Stimulated activated memory B cell treated with anti-CD40 and anti-IgM and Interleukin-4, amounts not matched to agents 10 μg/mL and 1 μg/mL and 100 μg/mL, for 72 hours (primary cell): ENCODE measurements around the gene DIPK1B.
A peak's percentile ranks its signal among the peaks of the same experiment; 100 is the strongest.
"Not testable (repeated sequence)": the region's sequence is repeated elsewhere in the genome, so short reads cannot be mapped to it uniquely, and the experiment has no call there.

Source experiments
- ATAC-seq: fragments of 150-1000 bp; cut with Tn5 transposase; 2 replicates; pipeline ENCODE4 v1.10.0; 2021
- H3K27ac Mint-ChIP-seq: one replicate; pipeline ENCODE4 v1.8.0; 2022; ENCODE audit warnings: mild to moderate bottlenecking, mixed read lengths
- H3K27me3 Mint-ChIP-seq: one replicate; pipeline ENCODE4 v1.8.0; 2022; ENCODE audit warnings: mixed read lengths
- H3K36me3 Mint-ChIP-seq: one replicate; pipeline ENCODE4 v1.8.0; 2022; ENCODE audit warnings: mixed read lengths
- H3K4me1 Mint-ChIP-seq: one replicate; pipeline ENCODE4 v1.8.0; 2022; ENCODE audit warnings: mixed read lengths
- H3K4me3 Mint-ChIP-seq: one replicate; pipeline ENCODE4 v1.8.0; 2022; ENCODE audit warnings: mild to moderate bottlenecking, moderate library complexity, mixed read lengths
- H3K9me3 Mint-ChIP-seq: one replicate; pipeline ENCODE4 v1.8.0; 2022; ENCODE audit warnings: mixed read lengths

Gene DIPK1B

GRCh38 chr9:136697821-136698526 lies 14.4 kb upstream of the DIPK1B start:
- Mint-ChIP-seq H3K9me3 (no peaks in the 10 kb centered on the region), H3K4me3 (no peak overlapping the region), H3K27ac (no peak overlapping the region), H3K27me3 (peaks cover 72% of the 10 kb centered on the region), H3K4me1 (peaks cover 34% of the 10 kb centered on the region), H3K36me3 (no peaks in the 10 kb centered on the region)
- no peak for ATAC-seq

DNA sequence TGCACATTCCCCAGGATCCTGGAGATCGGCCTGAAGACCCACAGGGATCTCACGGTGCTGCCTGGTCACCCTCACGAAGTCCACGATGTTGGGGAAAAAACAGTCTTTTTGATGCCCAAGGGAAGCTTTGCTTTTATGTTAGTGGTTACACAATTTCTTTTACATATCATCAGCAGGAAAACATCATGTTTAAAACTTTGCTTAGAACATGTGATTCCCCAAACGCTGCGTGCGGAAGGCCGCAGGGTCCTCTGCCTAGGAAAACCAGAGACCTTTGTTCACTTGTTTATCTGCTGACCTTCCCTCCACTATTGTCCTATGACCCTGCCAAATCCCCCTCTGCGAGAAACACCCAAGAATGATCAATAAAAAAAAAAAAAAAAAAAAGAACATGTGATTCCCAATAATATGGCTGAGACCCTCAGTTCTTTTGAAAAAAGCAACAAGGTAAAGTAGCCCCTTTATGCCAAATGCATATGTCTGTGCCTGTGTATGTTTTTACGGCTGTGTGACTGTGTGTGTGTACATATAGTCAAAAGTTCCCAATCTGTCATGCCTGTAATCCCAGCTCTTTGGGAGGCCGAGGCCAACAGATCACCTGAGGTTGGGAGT lies 13.6 kb upstream of the DIPK1B start:
- Mint-ChIP-seq H3K27ac (no peak overlapping the region), H3K4me3 (no peak overlapping the region), H3K9me3 (no peaks in the 10 kb centered on the region), H3K36me3 (no peaks in the 10 kb centered on the region), H3K4me1 (peaks cover 40% of the 10 kb centered on the region), H3K27me3 (peaks cover 64% of the 10 kb centered on the region)
- ATAC-seq, result no peak

DNA sequence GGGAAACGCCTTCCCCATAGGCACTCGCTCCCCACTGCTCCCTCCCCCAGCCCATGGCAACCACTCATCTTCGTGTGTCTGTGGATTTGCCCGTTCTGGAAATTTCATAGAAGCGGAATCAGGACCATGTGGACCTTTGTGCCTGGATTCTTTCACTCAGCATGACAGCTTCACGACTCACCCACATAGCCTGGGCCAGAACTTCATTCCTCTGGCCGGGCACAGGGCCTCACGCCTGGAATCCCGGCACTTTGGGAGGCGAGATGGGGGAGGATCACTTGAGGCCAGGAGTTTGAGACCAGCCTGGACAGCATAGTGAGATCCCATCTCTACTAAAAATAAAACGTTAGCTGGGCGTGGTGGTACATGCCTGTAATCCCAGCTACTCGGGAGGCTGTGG lies 12.1 kb upstream of the DIPK1B start:
- Mint-ChIP-seq H3K36me3 (no peaks in the 10 kb centered on the region), H3K9me3 (no peaks in the 10 kb centered on the region), H3K27ac (peak overlapping the region; percentile 93), H3K4me1 (peaks cover 40% of the 10 kb centered on the region), H3K27me3 (peaks cover 54% of the 10 kb centered on the region), H3K4me3 (no peak overlapping the region)
- ATAC-seq, result no peak

DNA sequence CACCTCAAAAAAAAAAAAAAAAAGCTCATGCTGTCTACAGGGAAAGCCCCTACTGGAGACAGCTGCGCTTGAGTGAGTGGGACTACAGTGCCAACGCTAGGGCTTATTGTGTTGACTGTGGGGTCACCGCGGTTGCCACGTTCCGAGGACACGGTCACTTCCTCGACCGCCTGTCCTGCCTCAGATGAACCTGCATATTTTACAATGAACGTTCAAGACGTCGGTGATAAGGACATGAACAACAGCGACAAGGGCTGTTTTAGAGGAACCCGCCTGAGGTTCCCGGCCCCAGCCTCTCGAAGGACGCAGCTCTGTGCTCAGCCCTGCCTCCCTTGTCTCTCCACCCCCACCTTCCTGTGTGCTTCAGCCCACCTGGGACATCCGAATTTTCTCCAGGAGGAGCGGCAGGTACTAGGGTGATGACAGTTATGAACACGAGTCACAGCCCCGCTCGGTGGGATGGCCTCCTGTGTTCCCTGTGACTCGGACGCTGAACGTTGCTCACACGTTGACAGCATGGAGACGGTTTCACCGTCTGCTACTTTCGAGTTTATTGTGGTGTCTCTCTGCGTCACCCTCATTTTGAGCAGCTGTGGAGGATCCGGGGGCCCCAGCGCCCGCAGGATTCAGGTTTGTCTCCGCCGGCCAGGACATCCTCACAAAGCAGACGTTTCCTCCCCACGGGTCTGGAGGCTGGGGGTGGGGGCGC lies 11.3 kb upstream of the DIPK1B start:
- Mint-ChIP-seq H3K4me1 (peaks cover 40% of the 10 kb centered on the region), H3K27me3 (peaks cover 46% of the 10 kb centered on the region)

GRCh38 chr9:136701668-136702053 lies 10.7 kb upstream of the DIPK1B start:
- H3K27ac Mint-ChIP-seq, result peak overlapping the region; percentile 93
- no peak for ATAC-seq
- H3K9me3 Mint-ChIP-seq, result no peaks in the 10 kb centered on the region
- H3K36me3 Mint-ChIP-seq, result no peaks in the 10 kb centered on the region
- H3K4me1 Mint-ChIP-seq, result peaks cover 40% of the 10 kb centered on the region
- H3K27me3 Mint-ChIP-seq, result peaks cover 40% of the 10 kb centered on the region
- peak overlapping the region; percentile 73 for H3K4me3 Mint-ChIP-seq

More for the DNA sequence above, 11.3 kb upstream of the DIPK1B start:
- H3K4me3 Mint-ChIP-seq, result peak overlapping the region; percentile 73
- H3K27ac Mint-ChIP-seq, result peak overlapping the region; percentile 93
- no peaks in the 10 kb centered on the region for H3K9me3 Mint-ChIP-seq
- no peaks in the 10 kb centered on the region for H3K36me3 Mint-ChIP-seq
- peak; percentile 89 for ATAC-seq

GRCh38 chr9:136703276-136703860 lies 9.0 kb upstream of the DIPK1B start:
- Mint-ChIP-seq H3K4me1 (peaks cover 31% of the 10 kb centered on the region), H3K9me3 (no peaks in the 10 kb centered on the region), H3K27me3 (peaks cover 23% of the 10 kb centered on the region), H3K27ac (no peak overlapping the region), H3K4me3 (no peak overlapping the region), H3K36me3 (no peaks in the 10 kb centered on the region)
- no peak for ATAC-seq

DNA sequence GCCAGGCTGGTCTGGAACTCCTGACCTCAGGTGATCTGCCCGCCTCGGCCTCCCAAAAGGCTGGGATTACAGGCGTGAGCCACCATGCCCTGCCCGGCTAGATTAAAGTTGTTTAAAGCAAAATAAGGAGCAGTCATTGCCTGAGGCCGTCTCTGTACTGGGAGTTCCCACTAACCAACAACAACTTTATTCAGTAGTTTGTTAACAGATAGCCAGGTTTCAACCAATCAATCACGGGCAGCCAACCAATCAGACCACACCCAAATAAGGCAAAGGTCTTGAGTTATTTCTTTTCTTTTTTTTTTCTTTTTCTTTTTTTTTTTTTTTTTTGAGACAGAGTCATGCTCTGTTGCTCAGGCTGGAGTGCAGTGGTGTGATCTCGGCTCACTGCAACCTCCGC lies 7.6 kb upstream of the DIPK1B start:
- H3K27ac Mint-ChIP-seq, H3K9me3 Mint-ChIP-seq, H3K4me3 Mint-ChIP-seq, ATAC-seq, H3K36me3 Mint-ChIP-seq: not testable (repeated sequence)
- peaks cover 31% of the 10 kb centered on the region for H3K4me1 Mint-ChIP-seq
- peaks cover 21% of the 10 kb centered on the region for H3K27me3 Mint-ChIP-seq

- Mint-ChIP-seq H3K36me3 (no peaks in the 10 kb centered on the region), H3K27ac (no peak overlapping the region), H3K4me3 (no peak overlapping the region), H3K27me3 (peaks cover 22% of the 10 kb centered on the region), H3K4me1 (peaks cover 25% of the 10 kb centered on the region), H3K9me3 (no peaks in the 10 kb centered on the region)
- no peak for ATAC-seq
These were observed 6.8 kb upstream of the DIPK1B start for GRCh38 chr9:136705564-136705963.

DNA sequence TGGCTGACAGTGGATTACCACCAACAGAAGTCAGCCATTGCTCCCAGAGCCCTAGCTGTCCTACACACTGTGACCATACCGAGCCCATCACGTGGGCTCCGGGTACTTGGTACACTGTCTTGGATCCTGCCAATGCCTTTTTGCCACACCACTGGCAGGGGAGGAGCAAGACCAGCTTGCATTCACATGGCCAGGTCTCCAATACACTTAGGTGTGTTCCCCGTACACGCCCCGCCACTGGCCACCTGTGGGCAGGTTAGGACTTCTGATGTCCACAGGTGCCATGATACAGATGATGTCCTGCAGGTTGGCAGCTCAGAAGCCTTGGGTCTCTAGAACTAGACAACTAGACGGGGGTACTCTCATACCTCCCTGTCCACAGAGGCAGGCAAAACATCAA lies 5.4 kb upstream of the DIPK1B start:
- Mint-ChIP-seq H3K9me3 (no peaks in the 10 kb centered on the region), H3K4me3 (no peak overlapping the region), H3K27me3 (peaks cover 28% of the 10 kb centered on the region), H3K4me1 (peaks cover 16% of the 10 kb centered on the region), H3K36me3 (no peaks in the 10 kb centered on the region), H3K27ac (no peak overlapping the region)
- no peak for ATAC-seq

DNA sequence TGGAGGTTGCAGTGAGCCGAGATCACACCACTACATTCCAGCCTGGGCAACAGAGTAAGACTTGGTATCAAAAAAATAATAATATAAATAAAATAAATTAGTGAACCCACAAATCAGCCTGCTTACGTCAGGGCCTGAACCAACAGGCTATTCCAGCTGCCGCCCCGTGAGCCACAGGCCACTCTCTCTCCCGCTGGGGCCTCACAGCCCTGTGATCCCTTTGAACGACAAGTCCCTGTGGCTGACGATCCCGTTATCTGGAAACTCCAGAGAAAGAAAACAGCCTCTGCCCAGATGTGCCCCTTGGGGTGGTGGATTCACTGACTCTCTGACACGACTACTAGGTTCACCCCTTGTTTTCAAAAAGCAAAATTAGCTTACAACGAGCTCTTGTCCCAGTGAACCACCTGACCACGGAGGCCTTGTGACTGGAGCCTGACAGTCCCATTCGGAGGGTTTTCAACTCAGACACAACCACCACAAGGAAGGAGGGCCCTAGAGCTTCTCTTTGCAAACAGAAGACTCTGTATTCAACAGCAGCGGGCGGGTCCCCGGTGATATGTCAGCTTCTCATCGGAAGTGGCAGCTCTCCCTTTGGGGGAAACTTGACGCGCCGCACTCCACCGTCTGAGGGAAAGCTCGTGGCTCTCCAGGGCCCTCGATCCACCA lies 4.4 kb upstream of the DIPK1B start:
- no peak for ATAC-seq
- Mint-ChIP-seq H3K9me3 (no peaks in the 10 kb centered on the region), H3K27ac (no peak overlapping the region), H3K27me3 (peaks cover 28% of the 10 kb centered on the region), H3K36me3 (no peaks in the 10 kb centered on the region), H3K4me3 (no peak overlapping the region), H3K4me1 (peaks cover 12% of the 10 kb centered on the region)

DNA sequence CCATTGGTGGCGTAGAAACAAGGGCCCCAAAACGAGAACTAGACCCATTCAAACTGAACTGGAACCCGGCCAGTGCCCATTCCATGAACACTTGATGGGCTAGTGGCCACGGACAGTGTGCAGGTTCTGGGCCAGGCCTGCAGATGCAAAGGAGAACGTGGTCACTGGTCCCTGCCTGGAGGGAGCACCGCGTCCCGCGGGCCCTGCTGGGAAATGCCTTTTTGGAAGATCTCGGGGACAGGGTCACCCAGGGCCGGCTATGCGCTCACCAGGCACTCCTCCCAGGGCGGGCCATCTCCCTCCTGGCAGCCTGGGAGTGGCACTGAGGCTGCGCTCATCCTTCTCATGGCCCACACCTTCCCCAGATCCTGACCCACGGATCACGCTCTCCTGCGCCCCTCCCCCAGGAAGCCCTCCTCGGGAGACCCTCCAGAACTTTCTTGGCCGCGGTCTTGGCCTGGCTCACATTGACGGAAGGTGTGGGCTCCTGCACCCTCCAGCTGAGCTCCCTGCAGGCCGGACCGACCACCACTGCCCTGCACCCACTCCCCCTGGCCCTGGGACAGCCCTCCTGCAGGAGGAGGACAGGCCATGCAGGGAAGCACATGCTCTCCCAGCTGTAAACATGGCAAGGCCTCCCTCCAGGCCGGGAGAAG lies 2.8 kb upstream of the DIPK1B start:
- Mint-ChIP-seq H3K4me1 (peaks cover 21% of the 10 kb centered on the region), H3K27me3 (peaks cover 44% of the 10 kb centered on the region), H3K9me3 (no peaks in the 10 kb centered on the region), H3K27ac (no peak overlapping the region), H3K36me3 (no peaks in the 10 kb centered on the region), H3K4me3 (no peak overlapping the region)
- no peak for ATAC-seq

DNA sequence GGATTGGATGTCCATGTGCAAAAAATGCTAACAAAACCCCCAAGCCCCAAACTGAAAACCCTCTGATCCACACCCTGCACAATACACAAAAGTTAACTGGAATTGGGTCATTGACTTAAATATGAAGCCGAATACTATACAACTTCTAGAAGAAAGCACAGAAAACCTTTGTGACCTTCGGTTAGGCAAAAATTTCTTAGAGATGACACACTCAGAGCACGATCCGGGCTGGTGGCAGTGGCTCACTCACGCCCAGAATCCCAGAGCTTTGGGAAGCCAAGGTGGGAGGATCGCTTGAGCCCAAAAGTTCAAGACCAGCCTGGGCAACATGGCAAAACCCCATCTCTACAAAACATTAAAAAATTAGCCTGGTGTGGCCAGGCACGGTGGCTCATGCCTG lies 1.8 kb upstream of the DIPK1B start:
- H3K4me3 Mint-ChIP-seq, result no peak overlapping the region
- no peak overlapping the region for H3K27ac Mint-ChIP-seq
- no peaks in the 10 kb centered on the region for H3K36me3 Mint-ChIP-seq

DNA sequence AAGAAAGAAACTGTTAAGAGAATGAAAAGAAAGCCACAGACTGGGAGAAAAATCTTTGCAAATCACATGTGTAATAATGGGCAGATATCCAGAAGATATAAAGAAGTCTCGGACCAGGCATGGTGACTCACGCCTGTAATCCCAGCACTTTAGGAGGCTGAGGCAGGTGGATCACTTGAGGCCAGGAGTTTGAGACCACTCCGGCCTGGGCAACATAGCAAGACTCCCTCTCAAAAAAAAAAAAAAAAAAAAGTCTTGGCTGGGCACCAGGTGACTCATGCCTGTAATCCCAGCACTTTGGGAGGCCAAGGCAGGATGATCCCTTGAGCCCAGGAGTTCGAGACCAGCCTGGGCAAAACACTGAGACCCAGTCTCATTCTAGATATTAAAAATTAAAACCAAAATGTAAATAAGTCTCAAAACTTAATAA lies 1.1 kb upstream of the DIPK1B start:
- H3K36me3 Mint-ChIP-seq, H3K27ac Mint-ChIP-seq, ATAC-seq, H3K9me3 Mint-ChIP-seq: not testable (repeated sequence)
- Mint-ChIP-seq H3K27me3 (peaks cover 57% of the 10 kb centered on the region), H3K4me1 (peaks cover 24% of the 10 kb centered on the region), H3K4me3 (peak overlapping the region; percentile 52)

More for the DNA sequence above, 1.8 kb upstream of the DIPK1B start:
- H3K9me3 Mint-ChIP-seq, result no peaks in the 10 kb centered on the region
- H3K4me1 Mint-ChIP-seq, result peaks cover 24% of the 10 kb centered on the region
- H3K27me3 Mint-ChIP-seq, result peaks cover 50% of the 10 kb centered on the region
- no peak for ATAC-seq

DNA sequence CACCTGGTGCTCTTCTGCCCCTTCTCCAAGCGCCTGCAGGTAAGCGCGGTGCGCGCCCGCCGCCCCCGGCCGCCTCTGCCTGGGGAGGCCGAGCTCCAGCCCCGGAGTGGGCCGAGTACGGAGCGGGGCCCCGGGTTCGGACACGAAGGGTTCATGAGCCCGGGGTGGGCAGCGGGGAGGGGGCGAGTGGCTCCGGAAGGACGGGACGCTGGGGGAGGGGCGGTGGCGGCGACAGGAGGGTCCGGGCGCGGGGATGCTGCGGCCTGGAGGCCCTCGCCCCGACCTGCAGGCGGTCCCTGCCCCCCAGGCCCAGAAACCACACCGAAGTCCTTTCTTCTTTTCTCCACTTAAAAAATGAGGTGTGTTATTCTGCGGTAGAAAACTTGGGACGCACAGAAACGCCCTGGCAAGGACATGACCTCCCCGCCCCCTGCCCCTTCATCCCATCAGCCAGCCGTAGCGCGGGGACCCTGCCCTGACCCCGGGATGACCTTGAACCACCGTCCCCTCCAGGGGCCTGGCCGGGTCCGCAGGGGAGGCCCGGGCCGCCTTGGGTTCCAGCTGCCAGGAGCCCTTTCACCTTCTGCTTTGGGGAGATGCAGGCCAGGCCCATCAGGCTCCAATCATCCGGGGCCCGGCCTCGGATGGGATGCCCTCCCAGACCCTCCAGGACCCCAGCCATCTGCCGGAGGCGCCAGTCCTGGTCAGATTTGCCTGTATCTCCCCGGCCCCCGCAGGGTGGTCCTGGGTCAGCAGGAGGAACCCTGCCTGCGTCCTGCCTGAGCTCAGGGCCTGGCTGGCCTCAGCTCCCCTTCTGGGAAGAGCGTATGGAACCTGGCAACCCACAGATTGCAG lies 545 bp downstream of the DIPK1B start:
- Mint-ChIP-seq H3K36me3 (no peaks in the 10 kb centered on the region), H3K4me3 (peak overlapping the region; percentile 36), H3K9me3 (no peaks in the 10 kb centered on the region), H3K27ac (no peak overlapping the region), H3K4me1 (peaks cover 24% of the 10 kb centered on the region), H3K27me3 (peaks cover 64% of the 10 kb centered on the region)
- ATAC-seq, result no peak
